ENCODE results near the gene NRIP1.
"Not testable (repeated sequence)": the region's sequence is repeated elsewhere in the genome, so short reads cannot be mapped to it uniquely, and the experiment has no call there.

Gene NRIP1

DNA sequence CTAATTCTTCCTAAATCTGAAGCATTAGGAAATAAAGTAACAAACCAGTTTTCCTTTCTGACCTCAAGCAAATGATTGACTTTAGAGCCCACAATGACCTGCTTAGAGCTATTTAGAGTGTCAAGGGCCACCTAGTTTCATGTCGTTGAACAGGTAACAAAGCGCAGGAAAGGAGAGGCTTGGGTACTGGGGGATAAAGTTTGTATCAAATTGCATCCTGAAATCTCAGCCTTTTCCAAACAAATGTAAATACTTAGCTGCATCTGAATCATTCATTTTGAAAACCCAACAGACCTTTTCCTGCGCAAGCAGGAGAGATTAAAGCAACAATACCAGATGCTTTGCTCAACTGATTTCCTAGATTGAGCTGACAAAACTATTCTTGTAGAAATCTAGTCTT lies 121.2 kb downstream of the NRIP1 start:
- H3K4me1 Mint-ChIP-seq (ENCODE audit: low read depth): no peaks in the 10 kb centered on the region
- peaks cover 3% of the 10 kb centered on the region for H3K9me3 Mint-ChIP-seq
- peaks cover under 1% of the 10 kb centered on the region for H3K27me3 Mint-ChIP-seq
- H3K4me3 Mint-ChIP-seq: no peak overlapping the region
- H3K36me3 Mint-ChIP-seq (ENCODE audit: low read depth): no peaks in the 10 kb centered on the region
- no peak overlapping the region for H3K27ac Mint-ChIP-seq
- no peak for DNase-seq

DNA sequence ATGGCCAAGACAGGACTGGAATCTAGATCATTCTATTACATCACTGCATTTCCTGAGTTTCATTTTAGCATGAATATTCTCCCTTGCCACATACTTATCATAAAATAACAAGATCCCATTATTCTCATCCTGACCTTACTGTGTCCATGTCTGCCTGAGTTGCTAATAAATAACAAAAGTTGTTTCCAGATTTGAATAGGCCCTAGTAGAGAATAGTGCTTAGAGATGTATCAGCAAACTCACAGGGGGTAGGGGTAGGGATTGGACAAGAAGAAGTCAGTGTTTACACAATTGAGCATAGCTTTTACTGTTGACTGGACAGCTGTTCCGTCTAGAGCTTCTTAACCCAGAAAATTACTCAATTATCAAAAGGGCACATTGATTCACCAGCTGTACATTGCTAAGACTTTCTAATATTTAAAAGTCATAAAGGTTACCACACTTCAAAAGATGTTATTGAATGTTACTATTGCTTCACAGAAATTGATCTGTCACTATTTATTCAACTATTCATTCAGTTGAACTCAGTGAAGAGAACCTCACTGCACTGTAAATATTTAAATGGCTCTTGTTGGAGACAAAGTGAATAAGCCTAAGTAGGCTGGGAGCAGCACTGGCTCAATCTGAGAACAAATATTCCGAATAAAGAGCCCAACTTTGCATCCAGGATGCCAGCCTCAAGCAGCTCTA lies 121.9 kb downstream of the NRIP1 start:
- no peak for DNase-seq
- Mint-ChIP-seq H3K4me3 (no peak overlapping the region), H3K9me3 (peaks cover 6% of the 10 kb centered on the region), H3K27ac (no peak overlapping the region), H3K36me3 (ENCODE audit: low read depth) (no peaks in the 10 kb centered on the region), H3K27me3 (no peaks in the 10 kb centered on the region), H3K4me1 (ENCODE audit: low read depth) (no peaks in the 10 kb centered on the region)

DNA sequence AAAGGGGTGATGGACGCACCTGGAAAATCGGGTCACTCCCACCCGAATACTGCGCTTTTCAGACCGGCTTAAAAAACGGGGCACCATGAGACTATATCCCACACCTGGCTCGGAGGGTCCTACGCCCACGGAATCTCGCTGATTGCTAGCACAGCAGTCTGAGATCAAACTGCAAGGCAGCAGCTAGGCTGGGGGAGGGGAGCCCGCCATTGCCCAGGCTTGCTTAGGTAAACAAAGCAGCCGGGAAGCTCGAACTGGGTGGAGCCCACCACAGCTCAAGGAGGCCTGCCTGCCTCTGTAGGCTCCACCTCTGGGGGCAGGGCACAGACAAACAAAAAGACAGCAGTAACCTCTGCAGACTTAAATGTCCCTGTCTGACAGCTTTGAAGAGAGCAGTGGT lies 137.5 kb downstream of the NRIP1 start:
- not testable (repeated sequence) for H3K27ac Mint-ChIP-seq; H3K27me3 Mint-ChIP-seq; H3K9me3 Mint-ChIP-seq; DNase-seq; H3K36me3 Mint-ChIP-seq (ENCODE audit: low read depth); H3K4me3 Mint-ChIP-seq; H3K4me1 Mint-ChIP-seq (ENCODE audit: low read depth)

DNA sequence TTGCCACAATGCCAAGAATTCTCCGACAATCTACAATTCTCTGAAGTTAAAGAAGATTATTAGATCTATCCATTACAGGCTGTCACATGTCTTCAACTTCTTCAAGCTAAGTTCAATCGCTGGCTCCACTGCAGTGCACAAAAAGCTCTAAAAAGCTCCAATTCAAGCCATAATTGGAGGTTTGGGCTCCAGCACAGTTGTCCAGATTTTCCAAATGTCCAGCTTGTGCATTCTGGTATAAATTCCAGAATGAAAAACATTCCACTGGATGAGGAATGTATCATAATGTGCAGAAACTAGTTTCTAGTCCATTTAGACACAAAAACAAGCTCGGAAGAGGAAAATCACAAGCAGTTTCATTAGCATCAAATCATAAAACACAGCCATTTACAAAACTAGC lies 138.6 kb downstream of the NRIP1 start:
- no peaks in the 10 kb centered on the region for H3K9me3 Mint-ChIP-seq
- no peaks in the 10 kb centered on the region for H3K27me3 Mint-ChIP-seq
- H3K36me3 Mint-ChIP-seq (ENCODE audit: low read depth): no peaks in the 10 kb centered on the region
- H3K4me1 Mint-ChIP-seq (ENCODE audit: low read depth): no peaks in the 10 kb centered on the region
- H3K4me3 Mint-ChIP-seq: no peak overlapping the region
- DNase-seq: no peak
- no peak overlapping the region for H3K27ac Mint-ChIP-seq

DNA sequence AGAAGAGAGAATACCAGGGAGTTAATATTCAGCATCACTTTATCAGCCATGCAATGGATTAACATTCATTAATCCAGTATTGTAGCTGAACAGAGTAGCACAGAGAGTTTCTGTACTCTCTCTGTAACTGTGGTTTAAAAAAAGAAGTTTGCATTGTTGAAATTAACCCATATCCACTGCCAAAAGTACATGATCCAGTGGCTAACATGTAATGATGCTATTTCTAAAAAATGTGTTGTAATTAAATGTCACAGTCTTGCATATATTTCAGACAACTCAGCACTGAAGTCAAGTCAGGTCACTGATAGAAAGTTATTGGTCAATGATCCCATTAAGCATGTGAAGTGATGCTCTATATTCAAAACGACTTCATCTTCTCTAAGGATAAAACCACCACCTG lies 141.3 kb downstream of the NRIP1 start:
- DNase-seq: no peak
- Mint-ChIP-seq H3K9me3 (no peaks in the 10 kb centered on the region), H3K4me1 (ENCODE audit: low read depth) (no peaks in the 10 kb centered on the region), H3K27me3 (no peaks in the 10 kb centered on the region), H3K4me3 (no peak overlapping the region), H3K27ac (no peak overlapping the region), H3K36me3 (ENCODE audit: low read depth) (no peaks in the 10 kb centered on the region)

DNA sequence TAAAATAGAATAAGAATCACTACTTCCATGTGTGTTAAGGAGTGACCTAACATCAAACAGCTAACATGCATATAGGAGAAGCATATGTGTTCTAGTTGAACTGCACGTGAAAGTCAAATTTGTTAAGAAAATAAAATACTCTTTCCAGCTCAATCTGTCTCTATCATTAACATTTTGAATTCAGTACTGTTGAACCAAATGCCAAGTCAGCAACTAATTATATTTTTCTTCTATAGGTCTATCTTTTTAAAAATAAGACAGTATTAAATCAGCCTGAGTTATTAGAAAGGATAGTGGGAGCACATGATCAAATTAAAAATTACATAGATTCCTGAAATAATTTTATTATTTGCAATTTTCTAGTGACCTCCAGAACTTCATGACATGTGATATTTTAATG lies 141.8 kb downstream of the NRIP1 start:
- H3K4me1 Mint-ChIP-seq (ENCODE audit: low read depth): no peaks in the 10 kb centered on the region
- no peak overlapping the region for H3K27ac Mint-ChIP-seq
- H3K36me3 Mint-ChIP-seq (ENCODE audit: low read depth): no peaks in the 10 kb centered on the region
- DNase-seq: no peak
- no peaks in the 10 kb centered on the region for H3K27me3 Mint-ChIP-seq
- no peaks in the 10 kb centered on the region for H3K9me3 Mint-ChIP-seq
- H3K4me3 Mint-ChIP-seq: no peak overlapping the region

DNA sequence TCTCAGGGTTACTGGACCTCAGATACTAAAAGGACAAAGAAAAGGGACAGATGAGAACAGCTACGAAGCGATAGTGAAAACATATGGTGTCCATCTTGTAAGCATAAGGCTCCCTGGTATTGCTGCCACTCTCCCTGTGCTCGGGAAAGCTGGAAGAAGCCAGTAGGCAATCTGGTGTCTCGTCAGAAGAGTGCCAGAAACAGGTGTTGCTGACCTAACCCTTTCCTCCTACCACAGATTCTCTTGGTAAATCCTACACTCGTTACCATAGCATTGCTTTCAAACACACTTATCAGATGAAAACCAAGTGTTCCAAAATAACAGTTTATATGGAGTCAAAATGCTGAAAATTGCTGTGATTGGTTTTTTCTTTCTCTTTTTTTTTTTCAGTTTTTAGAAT lies 146.3 kb downstream of the NRIP1 start:
- no peak overlapping the region for H3K27ac Mint-ChIP-seq
- no peaks in the 10 kb centered on the region for H3K4me1 Mint-ChIP-seq (ENCODE audit: low read depth)
- no peaks in the 10 kb centered on the region for H3K27me3 Mint-ChIP-seq
- H3K9me3 Mint-ChIP-seq: no peaks in the 10 kb centered on the region
- no peak overlapping the region for H3K4me3 Mint-ChIP-seq
- no peaks in the 10 kb centered on the region for H3K36me3 Mint-ChIP-seq (ENCODE audit: low read depth)
- DNase-seq: no peak

DNA sequence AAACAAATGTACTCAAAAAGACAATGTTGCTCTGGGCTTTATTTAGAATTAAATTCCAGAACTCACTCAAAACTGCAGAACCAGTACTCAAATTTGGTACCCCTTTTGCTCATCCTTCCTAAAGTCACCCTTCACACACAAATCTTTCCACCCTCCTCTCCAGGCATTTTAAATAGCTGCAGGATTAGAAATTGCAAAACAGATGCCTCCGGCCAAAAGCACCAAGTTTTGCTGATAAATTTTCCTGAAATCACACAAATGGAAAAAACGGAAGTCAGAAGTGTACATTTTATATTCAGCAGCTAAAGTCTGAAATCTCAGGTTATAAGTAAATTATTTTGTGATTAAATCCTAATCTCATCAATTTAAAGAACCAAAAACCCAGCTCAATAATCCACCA lies 147.0 kb downstream of the NRIP1 start:
- Mint-ChIP-seq H3K27me3 (no peaks in the 10 kb centered on the region), H3K27ac (no peak overlapping the region), H3K36me3 (ENCODE audit: low read depth) (no peaks in the 10 kb centered on the region), H3K4me3 (no peak overlapping the region), H3K4me1 (ENCODE audit: low read depth) (no peaks in the 10 kb centered on the region), H3K9me3 (no peaks in the 10 kb centered on the region)
- no peak for DNase-seq

DNA sequence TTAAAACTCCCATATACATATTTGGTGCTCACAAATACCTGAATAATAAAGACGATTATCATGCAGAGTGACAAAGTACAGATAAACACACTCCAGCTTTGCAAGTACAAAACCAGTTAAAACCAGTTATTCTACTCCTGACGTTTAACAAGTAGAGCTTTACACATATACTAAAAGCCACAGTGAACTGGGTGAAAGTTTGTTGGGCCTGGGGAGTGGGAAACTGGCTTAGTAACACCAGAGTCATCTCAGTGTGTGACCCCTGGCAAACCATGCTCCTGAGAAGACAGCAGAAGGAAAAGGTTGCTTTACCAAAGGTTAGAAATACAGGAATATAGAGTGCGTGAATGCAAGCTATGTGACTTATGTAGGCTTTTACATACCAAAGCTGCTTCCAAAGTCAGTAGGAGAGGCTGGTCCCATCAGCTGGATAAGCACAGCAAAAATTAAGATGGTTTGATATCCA lies 148.1 kb downstream of the NRIP1 start:
- no peaks in the 10 kb centered on the region for H3K36me3 Mint-ChIP-seq (ENCODE audit: low read depth)
- no peak overlapping the region for H3K27ac Mint-ChIP-seq
- no peak for DNase-seq
- no peaks in the 10 kb centered on the region for H3K9me3 Mint-ChIP-seq
- H3K27me3 Mint-ChIP-seq: no peaks in the 10 kb centered on the region
- H3K4me3 Mint-ChIP-seq: no peak overlapping the region
- H3K4me1 Mint-ChIP-seq (ENCODE audit: low read depth): no peaks in the 10 kb centered on the region

DNA sequence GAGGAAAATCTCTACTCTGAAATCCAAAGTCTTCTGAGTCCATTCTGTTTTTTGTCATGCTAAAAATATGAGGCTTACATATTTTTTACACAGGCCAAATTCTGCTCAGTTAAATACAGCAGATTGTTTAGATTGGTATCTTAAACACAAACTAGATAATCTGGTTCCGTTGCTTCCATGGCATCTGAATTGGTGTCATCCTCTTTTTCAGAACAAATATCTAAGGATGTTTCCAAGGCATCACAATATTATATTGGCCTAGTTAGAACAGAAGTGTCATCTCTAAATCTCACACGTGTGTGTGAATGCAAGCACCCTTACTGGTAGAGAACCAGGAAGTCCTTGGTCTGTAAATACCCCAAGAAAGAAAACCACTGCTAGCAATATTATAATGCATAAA lies 151.2 kb downstream of the NRIP1 start:
- Mint-ChIP-seq H3K9me3 (no peaks in the 10 kb centered on the region), H3K27ac (no peak overlapping the region), H3K27me3 (no peaks in the 10 kb centered on the region), H3K36me3 (ENCODE audit: low read depth) (no peaks in the 10 kb centered on the region), H3K4me1 (ENCODE audit: low read depth) (no peaks in the 10 kb centered on the region), H3K4me3 (no peak overlapping the region)
- no peak for DNase-seq

DNA sequence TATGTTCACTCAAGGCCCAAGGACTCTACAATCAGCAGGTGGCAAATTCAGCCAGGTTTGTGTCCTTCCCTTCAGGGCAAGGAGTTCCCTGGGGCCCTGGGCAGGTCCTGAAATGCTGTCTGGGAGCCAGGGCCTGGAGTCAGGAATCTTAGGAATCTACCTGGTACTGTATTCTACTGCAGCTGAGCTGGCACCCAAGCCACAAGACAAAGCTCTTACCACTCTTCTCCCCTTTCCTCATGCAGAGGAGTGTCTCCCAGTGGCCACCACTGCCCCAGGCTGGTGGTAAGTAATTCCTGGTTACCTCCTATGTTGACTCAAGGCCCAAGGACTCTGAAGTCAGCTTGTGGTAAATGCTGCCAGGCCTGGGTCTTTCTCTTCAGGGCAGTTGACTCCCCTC lies 153.4 kb downstream of the NRIP1 start:
- Mint-ChIP-seq H3K27me3 (no peaks in the 10 kb centered on the region), H3K27ac (no peak overlapping the region), H3K9me3 (no peaks in the 10 kb centered on the region), H3K36me3 (ENCODE audit: low read depth) (no peaks in the 10 kb centered on the region), H3K4me3 (no peak overlapping the region), H3K4me1 (ENCODE audit: low read depth) (no peaks in the 10 kb centered on the region)
- DNase-seq: no peak

Data from activated T-cell treated with anti-CD3 and anti-CD28 coated beads, Interleukin-2, amount 50 U/mL, for 24 hours (primary cell).